Retina (tissue), 1 donor: ENCODE results near the gene IFIT1B.

ENCODE experiments used
- DNase-seq: peaks from one replicate; pipeline ENCODE4 v3.0.0-alpha.2; 2016

IFIT1B gene

GRCh38 chr10:89414879-89415821 is 37.3 kb downstream of the IFIT1B start:
- no peak for DNase-seq

- no peak for DNase-seq
Observed at GRCh38 chr10:89416465-89416864, 38.6 kb downstream of the IFIT1B start.

GRCh38 chr10:89419548-89419947 is 41.7 kb downstream of the IFIT1B start:
- no peak for DNase-seq

- DNase-seq, result no peak
Observed at GRCh38 chr10:89421018-89421476, 43.2 kb downstream of the IFIT1B start.

- DNase-seq, result no peak
Observed at GRCh38 chr10:89425000-89425399, 47.1 kb downstream of the IFIT1B start.

- DNase-seq, result peak; percentile 56
Observed at GRCh38 chr10:89426230-89426868, 48.5 kb downstream of the IFIT1B start.

- no peak for DNase-seq
Observed at GRCh38 chr10:89427629-89428028, 49.8 kb downstream of the IFIT1B start.

- DNase-seq, result no peak
Observed at GRCh38 chr10:89428877-89429276, 51.0 kb downstream of the IFIT1B start.

GRCh38 chr10:89431977-89432376 is 54.1 kb downstream of the IFIT1B start:
- DNase-seq, result no peak
